GM19324 (cell line): Measurements from ENCODE around the gene DENND6B.
"Not testable (repeated sequence)": the region's sequence is repeated elsewhere in the genome, so short reads cannot be mapped to it uniquely, and the experiment has no call there.

Experiments used
- ATAC-seq: cut with Tn5 transposase; IDR thresholded peaks from one replicate; pipeline ENCODE4 v1.9.1; 2021; ENCODE audit warnings: mild to moderate bottlenecking, moderate library complexity; ENCODE audit not compliant: unreplicated experiment, low FRiP score

Gene DENND6B

DNA sequence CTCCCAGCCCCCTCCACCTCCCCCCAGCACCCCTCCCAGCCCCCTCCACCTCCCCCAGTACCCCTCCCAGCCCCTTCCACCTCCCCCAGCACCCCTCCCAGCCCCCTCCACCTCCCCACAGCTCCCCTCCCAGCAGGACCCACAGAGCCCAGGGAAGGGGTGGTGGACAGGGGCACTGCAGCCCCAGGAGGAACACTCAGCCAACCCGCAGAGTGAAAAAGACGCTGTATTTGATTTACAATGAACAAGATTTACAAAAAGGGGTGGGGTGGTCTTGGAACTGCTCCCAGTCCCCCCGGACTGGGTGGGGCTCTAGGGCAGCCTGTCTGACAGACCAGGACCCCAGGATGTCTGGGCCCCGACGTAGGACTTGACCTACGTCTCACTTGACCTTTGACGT, 52.0 kb downstream of the DENND6B start:
- ATAC-seq = no peak

DNA sequence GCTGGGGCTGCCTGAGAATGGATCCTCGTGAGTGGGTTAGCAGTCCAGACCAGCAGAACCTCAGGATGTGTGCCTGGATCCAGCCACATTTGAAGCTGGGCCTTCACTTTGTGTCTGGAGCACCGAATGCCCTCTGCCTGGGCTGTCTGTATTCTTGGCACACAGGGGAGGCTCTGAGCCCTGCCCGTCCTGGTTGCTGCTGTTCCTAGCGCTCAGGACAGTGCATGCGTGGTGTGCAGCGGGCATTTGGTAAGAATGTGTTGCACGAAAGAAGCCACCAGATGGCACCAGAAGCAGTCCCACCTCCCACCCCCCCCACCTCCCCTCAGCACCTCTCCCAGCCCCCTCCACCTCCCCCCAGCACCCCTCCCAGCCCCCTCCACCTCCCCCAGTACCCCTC, 52.5 kb downstream of the DENND6B start:
- no peak for ATAC-seq

- ATAC-seq = not testable (repeated sequence)
Measured at GRCh38 chr22:50273781-50274180, 53.0 kb downstream of the DENND6B start.

DNA sequence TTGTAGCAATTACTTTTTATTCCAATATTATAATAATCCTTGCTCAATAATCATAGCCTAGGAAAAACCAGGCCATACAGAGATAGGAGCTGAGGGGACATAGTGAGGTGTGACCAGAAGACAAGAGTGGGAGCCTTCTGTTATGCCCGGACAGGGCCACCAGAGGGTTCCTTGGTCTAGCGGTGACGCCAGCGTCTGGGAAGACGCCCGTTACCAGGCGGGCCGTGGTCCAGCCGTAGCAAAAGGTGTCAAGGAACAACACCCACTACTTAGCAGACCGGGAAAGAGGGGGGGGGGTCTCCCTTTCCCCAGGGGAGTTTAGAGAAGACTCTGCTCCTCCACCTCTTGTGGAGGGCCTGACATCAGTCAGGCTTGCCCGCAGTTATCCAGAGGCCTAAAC, 53.5 kb downstream of the DENND6B start:
- ATAC-seq = not testable (repeated sequence)

GRCh38 chr22:50272044-50272802, 54.6 kb downstream of the DENND6B start:
- ATAC-seq = no peak

GRCh38 chr22:50271519-50271970, 55.3 kb downstream of the DENND6B start:
- ATAC-seq = no peak

DNA sequence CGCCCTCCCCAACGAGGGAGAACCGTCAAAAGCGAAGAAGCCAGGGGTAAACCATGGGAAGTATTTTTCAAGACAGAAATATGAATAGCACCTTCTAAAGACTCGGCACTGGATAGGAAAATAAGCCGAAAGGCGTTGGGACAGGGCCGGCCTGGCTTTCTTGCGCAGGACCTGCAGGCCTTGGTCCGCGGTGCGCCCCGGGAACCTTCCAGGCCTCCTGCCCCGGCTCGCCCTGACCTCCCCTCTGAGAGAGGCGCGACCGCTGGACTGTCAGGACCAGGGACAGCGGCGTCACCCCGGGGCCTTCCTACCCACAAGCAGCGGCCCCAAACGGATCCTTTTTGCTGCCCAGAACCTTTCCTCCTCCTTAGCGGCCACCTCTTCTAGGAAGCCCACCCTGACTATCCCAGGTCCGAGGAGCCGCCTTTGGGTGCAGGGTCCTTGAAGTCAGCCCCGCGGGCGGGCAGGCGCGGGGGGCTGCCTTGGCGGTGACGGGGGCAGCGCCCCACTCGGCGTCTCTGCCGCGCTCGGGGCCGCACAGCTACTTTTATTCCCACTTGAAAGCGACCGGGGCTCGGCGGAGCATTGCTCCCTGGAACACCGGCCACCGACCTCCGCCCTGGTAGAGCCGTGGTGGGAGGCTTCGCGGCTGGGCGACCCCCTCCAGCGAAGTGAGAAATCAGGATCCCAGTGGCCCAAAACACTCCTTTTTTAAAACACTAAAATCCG, 56.0 kb downstream of the DENND6B start:
- ATAC-seq = no peak

DNA sequence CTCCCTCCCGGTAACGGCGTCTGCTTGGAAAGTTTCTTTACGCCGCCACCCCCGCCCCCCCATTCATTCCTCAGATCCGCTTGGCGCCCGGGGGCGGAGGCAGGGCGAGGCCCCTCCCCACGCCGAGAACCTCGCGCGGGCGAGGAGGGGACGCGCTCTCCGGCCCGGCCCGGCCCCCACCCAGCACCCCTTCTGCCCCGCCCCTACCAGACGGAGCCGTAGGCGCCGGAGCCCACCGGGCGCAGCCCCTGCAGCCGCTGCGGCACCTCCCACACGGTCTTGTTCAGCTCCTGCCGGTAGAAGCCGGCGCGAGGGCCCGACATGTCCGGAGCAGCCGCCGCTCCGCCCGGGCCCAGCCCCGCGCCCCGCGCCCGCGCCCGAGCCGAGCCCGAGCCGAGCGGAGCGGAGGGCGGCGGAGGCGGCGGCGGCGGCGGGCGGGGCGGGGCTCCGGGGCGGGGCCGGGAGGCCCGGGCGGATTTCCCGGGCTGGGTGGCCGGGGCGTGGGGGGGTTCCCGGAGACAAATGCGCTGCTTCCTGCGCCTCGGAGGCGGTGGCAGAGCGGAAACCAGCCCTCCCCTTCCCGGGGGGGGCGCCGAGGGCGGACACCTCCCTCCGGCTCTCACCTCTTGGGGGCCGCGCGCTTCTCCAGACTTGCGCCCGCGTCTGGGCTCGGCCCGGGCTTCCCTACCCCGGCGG, 56.7 kb downstream of the DENND6B start, which contains the start of gene MAPK11:
MAPK11 (minus strand) TSS at position 411 of the 696 bp plus-strand sequence; CDS start at position 323, 88 bp downstream.
- peak; percentile 42 for ATAC-seq

DNA sequence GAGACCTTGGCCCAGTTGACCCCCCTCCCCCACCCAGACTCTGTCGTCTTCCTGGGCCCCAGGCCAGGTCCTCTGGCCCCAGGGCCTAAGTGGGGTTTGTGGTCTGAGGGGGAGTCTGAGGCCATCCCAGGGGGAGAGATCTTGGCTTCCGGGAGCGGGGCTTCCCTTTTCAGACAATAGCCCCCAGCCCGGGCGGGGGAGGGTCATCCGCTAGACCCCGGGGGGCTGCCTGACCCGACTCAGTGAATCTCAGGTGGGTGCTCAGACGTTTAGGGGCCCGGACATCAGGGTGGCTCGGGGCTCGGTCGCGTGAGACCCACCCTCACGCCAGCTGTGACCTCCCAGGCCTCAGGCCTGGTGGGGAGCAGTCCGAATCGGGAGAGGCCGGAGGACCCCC, 57.2 kb downstream of the DENND6B start:
- no peak for ATAC-seq

GRCh38 chr22:50268655-50269113, 58.1 kb downstream of the DENND6B start:
- ATAC-seq = no peak

DNA sequence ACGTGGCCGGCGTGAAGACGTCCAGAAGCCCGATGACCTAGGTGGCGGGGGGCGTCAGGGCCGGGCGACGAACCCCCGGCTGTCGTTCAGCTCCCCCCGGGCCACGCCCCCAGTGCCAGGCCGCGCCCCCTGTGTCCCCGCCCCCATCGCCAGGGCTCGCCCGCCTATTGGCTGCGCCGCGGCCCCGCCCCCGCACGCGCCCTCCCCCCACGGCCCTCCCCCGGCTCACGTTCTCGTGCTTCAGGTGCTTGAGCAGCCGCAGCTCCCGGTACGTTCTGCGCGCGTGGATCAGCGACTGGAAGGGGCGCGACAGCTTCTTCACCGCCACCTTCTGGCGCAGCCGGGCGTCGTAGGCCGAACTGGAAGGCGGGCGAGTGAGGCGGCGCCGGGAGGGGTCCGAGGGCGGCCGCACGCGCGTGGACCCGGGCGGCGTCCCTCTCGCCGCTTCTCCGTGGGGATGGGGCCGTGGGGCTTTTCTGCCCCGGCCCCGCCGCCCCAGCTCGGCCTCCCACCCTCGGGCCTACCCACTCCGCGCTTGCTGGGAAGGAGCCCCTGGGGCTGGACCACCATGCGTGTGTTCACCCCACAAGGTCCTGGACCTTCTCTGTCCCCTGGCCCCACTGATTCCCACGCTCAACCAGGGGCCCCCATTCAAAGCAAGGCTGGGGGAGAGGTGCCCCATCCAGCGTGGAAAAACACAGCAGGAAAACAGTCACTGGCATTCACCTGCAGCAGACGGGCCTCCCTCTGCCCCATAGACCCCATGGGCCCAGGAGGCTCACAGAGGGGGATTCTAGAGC, 59.0 kb downstream of the DENND6B start:
- ATAC-seq = no peak

DNA sequence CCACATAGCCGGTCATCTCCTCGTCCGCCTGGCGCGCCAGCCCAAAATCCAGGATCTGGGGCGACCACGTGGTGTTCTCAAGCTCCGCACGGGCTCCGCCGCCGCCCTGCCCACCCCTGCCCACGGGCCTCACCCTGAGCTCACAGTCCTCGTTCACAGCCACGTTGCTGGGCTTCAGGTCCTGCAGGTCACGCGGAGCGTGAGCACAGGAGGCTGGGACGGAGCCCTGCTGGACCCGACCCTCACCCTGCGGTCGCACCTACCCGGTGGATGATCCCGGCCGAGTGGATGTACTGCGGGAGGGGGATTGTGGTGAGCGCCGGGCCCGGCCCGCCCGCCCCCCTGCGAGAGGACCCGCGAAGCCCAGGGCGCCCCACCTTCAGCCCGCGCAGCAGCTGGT, 59.8 kb downstream of the DENND6B start:
- ATAC-seq = no peak

DNA sequence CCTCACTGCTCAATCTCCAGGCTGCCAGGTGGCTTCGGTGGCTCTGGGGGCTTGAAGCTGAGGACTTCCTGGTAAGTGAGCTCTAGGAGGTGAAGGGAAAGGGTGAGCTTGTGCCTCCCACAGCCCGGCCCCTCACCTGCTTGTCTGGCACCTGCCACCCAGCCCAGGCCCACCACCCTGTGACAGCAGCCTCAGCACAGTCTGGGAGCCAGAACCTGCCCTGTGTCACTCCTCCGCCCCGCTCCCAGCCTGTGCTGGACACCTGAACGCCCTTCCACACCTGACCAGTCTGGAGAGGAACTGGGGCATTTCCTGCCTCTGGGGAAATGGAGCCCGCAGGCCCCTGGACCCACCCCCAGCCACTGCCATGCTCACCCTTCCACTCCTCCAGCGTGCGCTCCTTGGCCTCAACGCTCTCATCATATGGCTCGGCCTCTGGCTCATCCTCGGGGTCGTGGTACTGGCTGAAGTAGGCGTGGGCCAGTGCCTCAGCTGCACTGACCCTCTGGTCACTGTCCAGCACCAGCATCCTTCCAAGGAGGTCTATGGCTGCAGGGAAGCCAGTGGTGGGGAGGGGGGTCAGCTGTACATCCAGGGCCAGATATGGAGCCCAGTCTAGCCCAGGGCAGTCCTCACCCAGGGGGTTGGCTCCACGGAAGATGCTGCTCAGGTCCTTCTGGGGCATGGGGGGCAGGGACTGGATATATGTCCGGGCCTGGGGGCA, 61.7 kb downstream of the DENND6B start:
- no peak for ATAC-seq

DNA sequence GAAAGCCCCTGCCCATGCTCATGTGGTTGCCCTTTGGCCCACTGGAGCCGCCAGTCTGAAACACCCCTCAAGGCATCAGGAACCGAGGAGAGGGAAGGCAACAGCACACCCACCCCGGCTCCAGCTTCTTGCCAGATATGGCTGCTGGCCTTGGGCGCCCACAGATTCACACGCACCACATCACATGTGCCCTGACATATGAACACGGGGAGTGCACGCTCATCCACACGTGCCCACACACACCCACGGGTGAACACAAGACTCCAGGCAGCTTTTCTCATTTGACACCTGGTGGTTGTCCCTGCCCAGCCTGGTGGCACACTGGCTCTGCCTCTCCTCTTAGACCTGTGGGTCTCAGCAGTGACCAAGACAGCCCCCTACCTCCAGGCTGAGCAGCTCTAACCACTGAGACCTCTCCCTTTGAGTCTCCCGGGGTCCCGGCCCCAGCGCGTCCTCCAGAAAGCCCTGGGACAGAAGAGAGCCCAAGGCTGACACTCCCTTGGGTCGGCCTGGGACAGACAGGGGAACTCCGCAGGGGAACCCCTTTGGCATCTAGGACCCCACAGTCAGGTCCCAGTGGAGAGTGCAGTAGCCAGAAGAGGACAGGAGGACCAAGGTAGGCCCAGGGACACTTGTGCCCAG, 62.6 kb downstream of the DENND6B start:
- ATAC-seq = no peak

GRCh38 chr22:50262973-50263617, 63.7 kb downstream of the DENND6B start:
- ATAC-seq = no peak

- ATAC-seq = no peak
Measured at GRCh38 chr22:50262460-50262911, 64.3 kb downstream of the DENND6B start.

GRCh38 chr22:50261615-50262459, 65.0 kb downstream of the DENND6B start, which contains the start of gene MAPK12:
Gene MAPK12, minus strand, starts transcription at chr22:50261683. Its CDS starts 174 bp downstream, at chr22:50261509.
- ATAC-seq = peak; percentile 47
